ENCODE measurements around the gene TNFRSF6B. TPM values are rescaled to one million over a fixed set of nuclear protein-coding genes. Genes with fewer than 3 reads are reported as not detected.
A peak's percentile ranks its signal among the peaks of the same experiment; 100 is the strongest.

The TNFRSF6B gene
- total and polyA plus RNA-seq, 2 donors (not counting 3 experiments of a cell fraction or from before 2014, with no cell fraction given), result 0.69 to 11.3 TPM

- H3K4me2 ChIP-seq (ENCODE audit: insufficient read depth, low read length), result no peak overlapping the region
- FAIRE-seq (no peak), DNase-seq (ENCODE audit: low read depth, low spot score) (no peak)
- no TSS peak for BruUV-seq (replicated peaks)
- H3K36me3 ChIP-seq (ENCODE audit: control insufficient read depth in 2 of 2, extremely low read depth in 1 of 2, insufficient read depth in 2 of 2, low read length in 2 of 2), result peaks cover 0 to 19% of the 10 kb centered on the region in 2 experiments
- intact Hi-C loops (cut with micrococcal nuclease) (no loop called here), dilution Hi-C loops (cut with MboI; ENCODE audit: extremely low pct_ligation_motif_present, low sequenced_read_pairs) (no loop called here)
- no peak for TF ChIP-seq EZH2 (IDR thresholded peaks at IDR 0.05; ENCODE audit: borderline replicate concordance, low read depth, low read length, severe bottlenecking)
- TF ChIP-seq POLR2AphosphoS5 (IDR thresholded peaks at IDR 0.05; ENCODE audit: insufficient read depth, low read depth, low read length), result peak; percentile 27
- no peak for TF ChIP-seq POLR2A (IDR thresholded peaks at IDR 0.05; ENCODE audit: low read depth, low read length)
- H3K4me3 ChIP-seq (replicated peaks in 1 of 3; ENCODE audit: insufficient read depth in 1 of 3, low read depth in 1 of 3, low read length in 3 of 3), result no peak overlapping the region
- no peaks in the 10 kb centered on the region for H3K79me2 ChIP-seq (ENCODE audit: control insufficient read depth, insufficient read depth, low read length)
- H2AFZ ChIP-seq (ENCODE audit: low read depth, low read length), result no peak overlapping the region
- H3K4me1 ChIP-seq (ENCODE audit: control insufficient read depth, extremely low read depth, insufficient read depth, low read length), result peaks cover 9% of the 10 kb centered on the region
- ChIA-PET CTCF (interaction anchor here (1.2 kb wide), 1 partner anchor 114 kb away, joined by 4 read pairs; no protein-coding TSS in a partner anchor), POLR2A (no interaction called here)
- no peak overlapping the region for H3K9ac ChIP-seq (replicated peaks; ENCODE audit: extremely low read depth, insufficient read depth, low read length)
- H3K9me3 ChIP-seq (replicated peaks; ENCODE audit: control insufficient read depth, insufficient read depth, low read length), result no peaks in the 10 kb centered on the region
- no peak overlapping the region for H3K27ac ChIP-seq (ENCODE audit: insufficient read depth, low read depth, low read length)
- no peaks in the 10 kb centered on the region for H4K20me1 ChIP-seq (replicated peaks; ENCODE audit: control insufficient read depth, extremely low read depth, insufficient read depth, low read length)
- H3K9me1 ChIP-seq (replicated peaks; ENCODE audit: control insufficient read depth, extremely low read depth, insufficient read depth, low read length), result no peaks in the 10 kb centered on the region
- H3K27me3 ChIP-seq (ENCODE audit: control insufficient read depth in 2 of 2, insufficient read depth in 2 of 2, low read length in 2 of 2), result no peaks in the 10 kb centered on the region
These were observed 48.3 kb downstream of the TNFRSF6B start for GRCh38 chr20:63744574-63745423.

GRCh38 chr20:63745424-63745805 is 49.0 kb downstream of the TNFRSF6B start:
- no TSS peak for BruUV-seq (replicated peaks)
- dilution Hi-C loops (cut with MboI; ENCODE audit: extremely low pct_ligation_motif_present, low sequenced_read_pairs) (no loop called here), intact Hi-C loops (cut with micrococcal nuclease) (no loop called here)
- ChIA-PET CTCF (interaction anchor here (1.2 kb wide), 1 partner anchor 113 kb away, joined by 4 read pairs; no protein-coding TSS in a partner anchor), POLR2A (no interaction called here)
- H3K36me3 ChIP-seq (ENCODE audit: control insufficient read depth in 2 of 2, extremely low read depth in 1 of 2, insufficient read depth in 2 of 2, low read length in 2 of 2), result peaks cover 0 to 19% of the 10 kb centered on the region in 2 experiments
- H3K4me2 ChIP-seq (ENCODE audit: insufficient read depth, low read length), result no peak overlapping the region
- no peaks in the 10 kb centered on the region for H4K20me1 ChIP-seq (replicated peaks; ENCODE audit: control insufficient read depth, extremely low read depth, insufficient read depth, low read length)
- H3K4me3 ChIP-seq (replicated peaks in 1 of 3; ENCODE audit: insufficient read depth in 1 of 3, low read depth in 1 of 3, low read length in 3 of 3), result no peak overlapping the region
- H3K79me2 ChIP-seq (ENCODE audit: control insufficient read depth, insufficient read depth, low read length), result no peaks in the 10 kb centered on the region
- no peaks in the 10 kb centered on the region for H3K9me3 ChIP-seq (replicated peaks; ENCODE audit: control insufficient read depth, insufficient read depth, low read length)
- TF ChIP-seq POLR2AphosphoS5 (IDR thresholded peaks at IDR 0.05; ENCODE audit: insufficient read depth, low read depth, low read length) (no peak), POLR2A (IDR thresholded peaks at IDR 0.05; ENCODE audit: low read depth, low read length) (no peak), MYC (IDR thresholded peaks at IDR 0.05; ENCODE audit: low read depth, low read length) (no peak), EZH2 (IDR thresholded peaks at IDR 0.05; ENCODE audit: borderline replicate concordance, low read depth, low read length, severe bottlenecking) (no peak), MAX (IDR thresholded peaks at IDR 0.05; ENCODE audit: insufficient read depth, insufficient read length) (no peak), JUN (IDR thresholded peaks at IDR 0.05; ENCODE audit: borderline replicate concordance, insufficient read depth, insufficient read length, low read depth) (no peak), FOS (IDR thresholded peaks at IDR 0.05; ENCODE audit: borderline replicate concordance, insufficient read depth, low read length) (no peak), CTCF (IDR thresholded peaks at IDR 0.05; ENCODE audit: extremely low read depth in 1 of 2, insufficient read depth in 1 of 2, low read depth in 1 of 2, low read length in 2 of 2) (no peak), GATA2 (IDR thresholded peaks at IDR 0.05; ENCODE audit: insufficient read depth, insufficient read length, low read depth, low read length) (no peak)
- no peak overlapping the region for H3K9ac ChIP-seq (replicated peaks; ENCODE audit: extremely low read depth, insufficient read depth, low read length)
- H3K27me3 ChIP-seq (ENCODE audit: control insufficient read depth in 2 of 2, insufficient read depth in 2 of 2, low read length in 2 of 2), result no peaks in the 10 kb centered on the region
- no peaks in the 10 kb centered on the region for H3K9me1 ChIP-seq (replicated peaks; ENCODE audit: control insufficient read depth, extremely low read depth, insufficient read depth, low read length)
- peaks cover 9% of the 10 kb centered on the region for H3K4me1 ChIP-seq (ENCODE audit: control insufficient read depth, extremely low read depth, insufficient read depth, low read length)
- no peak overlapping the region for H2AFZ ChIP-seq (ENCODE audit: low read depth, low read length)
- H3K27ac ChIP-seq (ENCODE audit: insufficient read depth, low read depth, low read length), result no peak overlapping the region
- no peak for FAIRE-seq
- no peak for DNase-seq (ENCODE audit: low read depth, low spot score)
